Esophagus squamous epithelium (tissue), 5 donors: ENCODE measurements around the gene SLC39A5. TPM values are rescaled to one million over a fixed set of nuclear protein-coding genes. Genes with fewer than 3 reads are reported as not detected.

Source experiments
- DNase-seq: peaks from one replicate; lab custom pipeline; 2025; lab: John Stamatoyannopoulos, UW
- H3K27ac ChIP-seq, 4 donors: fragments of 200-600 bp; sonication (generic); one replicate each; pipeline ENCODE4 v1.5.1; 2016 to 2019; ENCODE audit warnings: mild to moderate bottlenecking in 1 of 4
- H3K27me3 ChIP-seq, 4 donors: fragments of 200-600 bp; sonication (generic); 1 replicate in 3 of 4; 2 replicates in 1 of 4; pipeline versions ENCODE4 v1.5.1 to v1.6.0; 2017 to 2021; ENCODE audit warnings: antibody characterized with exemption in 1 of 4
- H3K36me3 ChIP-seq, 3 donors: fragments of 200-600 bp; sonication (generic); one replicate each; pipeline ENCODE4 v1.5.1; 2016 to 2019
- H3K4me1 ChIP-seq, 3 donors: fragments of 200-600 bp; sonication (generic); one replicate each; pipeline ENCODE4 v1.5.1; 2017 to 2019
- H3K4me3 ChIP-seq, 4 donors: fragments of 200-600 bp; sonication (generic); 1 replicate in 3 of 4; 2 replicates in 1 of 4; pipeline ENCODE4 v1.5.1; 2016 to 2019; ENCODE audit warnings: mild to moderate bottlenecking in 2 of 4, moderate library complexity in 1 of 4
- H3K9me3 ChIP-seq, 3 donors: fragments of 200-600 bp; sonication (generic); one replicate each; pipeline ENCODE4 v1.5.1; 2016 to 2019
- POLR2A ChIP-seq, 4 donors: fragments of 450-650 bp; IDR thresholded peaks; one replicate each; pipeline ENCODE4 v1.6.1; 2017; ENCODE audit warnings: antibody characterized with exemption in 4 of 4, mild to moderate bottlenecking in 4 of 4, moderate library complexity in 3 of 4
- WGBS, 2 donors: methylation state at CpG; one replicate each; pipeline ENCODE4 v1.1.5; 2018; 5-methylcytosine and 5-hydroxymethylcytosine counted together
- intact Hi-C: fragments of 100-400 bp; cut with DNase I; formaldehyde crosslinking; loops from one replicate; pipeline ENCODE4 v1.15.0; 2022
- total RNA-seq, 4 donors: library from RNA; depleted of rRNA; stranded (reverse); fragments of >200 nt; gene quantifications; one replicate each; pipeline ENCODE4 v1.1.0, GENCODE V29; 2016
- TF ChIP-seq, protein P1 (sequence below), 6 experiments: fragments of 450-650 bp in 4 of 6; fragments of 200-600 bp in 2 of 6; sonication (generic) in 2 of 6; IDR thresholded peaks; one replicate each; pipeline ENCODE4 v1.5.1; 2016 to 2019; ENCODE audit warnings: antibody characterized with exemption in 6 of 6, mild to moderate bottlenecking in 4 of 6, moderate library complexity in 4 of 6
- donor health status: DM: yes; HTN: yes; CAD: no.

Gene SLC39A5
- total RNA-seq, 4 donors from 2014 or later: 1.1 TPM; not detected in 3

DNA sequence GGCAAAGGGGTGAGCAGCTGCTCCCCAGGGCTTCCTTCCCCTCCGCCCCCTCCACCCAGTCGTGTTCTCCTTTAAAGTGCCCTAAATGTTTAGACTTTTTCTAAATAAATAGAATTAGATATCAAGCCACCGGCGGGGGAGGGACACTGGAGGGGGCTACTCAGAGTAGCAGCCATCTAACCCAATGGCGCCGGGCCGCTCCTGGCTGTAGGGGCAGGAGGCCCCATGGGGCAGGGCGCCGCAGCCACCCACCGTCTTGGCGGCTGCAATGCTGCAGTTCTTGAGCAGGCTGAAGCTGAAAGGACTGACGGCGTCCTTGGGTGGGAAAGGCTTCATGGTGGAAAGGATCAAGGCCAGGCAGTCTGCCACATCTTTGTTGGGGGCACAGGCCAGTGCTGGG is 13.1 kb downstream of the SLC39A5 start:
- Histone ChIP-seq H3K27me3 (no peaks in the 10 kb centered on the region), H3K36me3 (peaks cover 29 to 100% (median 62%) of the 10 kb centered on the region in 3 donors), H3K9me3 (no peaks in the 10 kb centered on the region), H3K4me1 (no peaks in the 10 kb centered on the region), H3K4me3 (no peak overlapping the region), H3K27ac (no peak overlapping the region)
- DNase-seq: no peak
- TF ChIP-seq, protein P1, sequence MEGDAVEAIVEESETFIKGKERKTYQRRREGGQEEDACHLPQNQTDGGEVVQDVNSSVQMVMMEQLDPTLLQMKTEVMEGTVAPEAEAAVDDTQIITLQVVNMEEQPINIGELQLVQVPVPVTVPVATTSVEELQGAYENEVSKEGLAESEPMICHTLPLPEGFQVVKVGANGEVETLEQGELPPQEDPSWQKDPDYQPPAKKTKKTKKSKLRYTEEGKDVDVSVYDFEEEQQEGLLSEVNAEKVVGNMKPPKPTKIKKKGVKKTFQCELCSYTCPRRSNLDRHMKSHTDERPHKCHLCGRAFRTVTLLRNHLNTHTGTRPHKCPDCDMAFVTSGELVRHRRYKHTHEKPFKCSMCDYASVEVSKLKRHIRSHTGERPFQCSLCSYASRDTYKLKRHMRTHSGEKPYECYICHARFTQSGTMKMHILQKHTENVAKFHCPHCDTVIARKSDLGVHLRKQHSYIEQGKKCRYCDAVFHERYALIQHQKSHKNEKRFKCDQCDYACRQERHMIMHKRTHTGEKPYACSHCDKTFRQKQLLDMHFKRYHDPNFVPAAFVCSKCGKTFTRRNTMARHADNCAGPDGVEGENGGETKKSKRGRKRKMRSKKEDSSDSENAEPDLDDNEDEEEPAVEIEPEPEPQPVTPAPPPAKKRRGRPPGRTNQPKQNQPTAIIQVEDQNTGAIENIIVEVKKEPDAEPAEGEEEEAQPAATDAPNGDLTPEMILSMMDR (IDR thresholded peaks at IDR 0.05): no peak
- no peak for TF ChIP-seq POLR2A (IDR thresholded peaks at IDR 0.05)
- 20% methylated on average over 1 of the region's 13 CpGs; no CpG with 5 or more reads in 1 of the 2 donors for WGBS, 2 donors
- intact Hi-C loops: no loop called here

DNA sequence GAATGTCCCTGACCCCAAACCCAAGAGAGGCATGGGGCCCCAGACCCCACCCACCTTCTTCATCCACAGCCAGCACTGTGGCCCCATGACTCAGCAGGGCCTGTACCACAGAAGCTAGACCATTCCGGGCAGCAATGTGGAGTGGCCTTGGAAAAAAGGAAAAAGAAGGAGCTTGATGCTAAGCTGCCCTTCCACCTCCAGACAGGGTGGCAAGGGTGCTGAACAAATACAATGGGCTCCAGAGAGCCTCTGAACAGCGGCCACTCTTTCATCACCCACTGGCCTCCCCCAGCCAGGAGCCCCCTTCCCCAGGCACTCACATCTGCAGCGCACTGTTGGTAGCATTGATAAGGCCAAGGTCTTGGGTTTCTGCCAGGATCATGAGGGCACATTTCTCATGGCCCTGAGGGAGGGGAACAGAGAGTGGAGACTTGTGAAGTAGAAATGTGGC is 13.9 kb downstream of the SLC39A5 start:
- no peak for TF ChIP-seq POLR2A (IDR thresholded peaks at IDR 0.05)
- TF ChIP-seq, protein P1 (IDR thresholded peaks at IDR 0.05): no peak
- no peak overlapping the region for H3K27ac ChIP-seq
- intact Hi-C loops: no loop called here
- H3K4me1 ChIP-seq: no peaks in the 10 kb centered on the region
- H3K9me3 ChIP-seq: no peaks in the 10 kb centered on the region
- H3K4me3 ChIP-seq: no peak overlapping the region
- no peaks in the 10 kb centered on the region for H3K27me3 ChIP-seq
- 64 to 72% methylated on average over 3 of the region's 3 CpGs for WGBS, 2 donors
- H3K36me3 ChIP-seq: peaks cover 36 to 100% (median 70%) of the 10 kb centered on the region in 3 donors
- no peak for DNase-seq

DNA sequence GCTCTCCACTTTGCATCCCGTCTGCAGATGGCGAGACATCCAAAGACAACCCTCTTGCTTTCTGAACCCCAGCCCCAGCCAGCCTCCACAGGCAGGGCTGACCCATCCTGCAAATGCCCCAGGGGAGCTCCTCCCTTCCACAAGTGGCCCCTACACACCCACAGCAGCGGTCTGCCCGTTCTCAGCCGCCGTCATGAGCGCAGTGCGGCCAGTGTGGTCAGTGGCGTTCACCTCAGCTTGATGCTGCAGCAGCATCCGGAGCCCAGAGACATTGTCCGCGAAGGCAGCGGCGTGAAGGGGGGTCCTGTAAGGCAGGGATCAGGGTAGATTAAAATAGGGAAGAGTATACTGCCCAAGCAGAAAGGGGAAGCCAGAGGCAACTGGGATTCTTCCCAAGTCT is 14.6 kb downstream of the SLC39A5 start:
- Histone ChIP-seq H3K4me3 (no peak overlapping the region), H3K4me1 (no peaks in the 10 kb centered on the region), H3K27me3 (no peaks in the 10 kb centered on the region), H3K9me3 (no peaks in the 10 kb centered on the region), H3K36me3 (peaks cover 39 to 100% (median 73%) of the 10 kb centered on the region in 3 donors), H3K27ac (peak overlapping the region in 1 of 4 donors; percentile 5)
- 88 to 92% methylated on average over 2 to 8 of the region's 14 CpGs for WGBS, 2 donors
- intact Hi-C loops: no loop called here
- no peak for TF ChIP-seq POLR2A (IDR thresholded peaks at IDR 0.05)
- TF ChIP-seq, protein P1 (IDR thresholded peaks at IDR 0.05): no peak
- DNase-seq: no peak

DNA sequence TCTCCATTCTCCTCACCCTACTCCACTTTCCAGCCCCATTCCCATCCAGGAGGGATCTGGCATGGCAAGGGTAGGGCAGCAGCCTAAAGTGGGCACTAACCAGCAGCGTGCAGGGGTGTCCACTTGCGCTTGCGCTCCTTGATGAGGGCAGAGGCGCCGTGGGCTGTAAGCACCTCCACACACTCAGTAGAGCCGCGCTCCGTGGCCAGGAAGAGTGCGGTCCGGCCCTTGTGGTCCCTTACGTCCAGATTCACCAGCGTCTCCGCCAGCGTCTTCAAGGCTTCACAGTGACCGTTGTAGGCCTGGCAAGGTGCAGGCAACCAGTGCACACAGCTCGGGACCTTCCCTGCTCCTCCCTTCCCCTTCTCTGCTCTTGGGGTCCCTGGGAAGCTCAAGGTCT is 18.1 kb downstream of the SLC39A5 start:
- H3K4me1 ChIP-seq: no peaks in the 10 kb centered on the region
- TF ChIP-seq POLR2A (IDR thresholded peaks at IDR 0.05): no peak
- TF ChIP-seq, protein P1 (IDR thresholded peaks at IDR 0.05): no peak
- no peaks in the 10 kb centered on the region for H3K27me3 ChIP-seq
- no peak overlapping the region for H3K4me3 ChIP-seq
- peaks cover 44 to 100% (median 80%) of the 10 kb centered on the region in 3 donors for H3K36me3 ChIP-seq
- no peak overlapping the region for H3K27ac ChIP-seq
- intact Hi-C loops: no loop called here
- H3K9me3 ChIP-seq: no peaks in the 10 kb centered on the region
- DNase-seq: no peak
- WGBS, 2 donors: 94% methylated on average over 10 to 16 of the region's 16 CpGs

DNA sequence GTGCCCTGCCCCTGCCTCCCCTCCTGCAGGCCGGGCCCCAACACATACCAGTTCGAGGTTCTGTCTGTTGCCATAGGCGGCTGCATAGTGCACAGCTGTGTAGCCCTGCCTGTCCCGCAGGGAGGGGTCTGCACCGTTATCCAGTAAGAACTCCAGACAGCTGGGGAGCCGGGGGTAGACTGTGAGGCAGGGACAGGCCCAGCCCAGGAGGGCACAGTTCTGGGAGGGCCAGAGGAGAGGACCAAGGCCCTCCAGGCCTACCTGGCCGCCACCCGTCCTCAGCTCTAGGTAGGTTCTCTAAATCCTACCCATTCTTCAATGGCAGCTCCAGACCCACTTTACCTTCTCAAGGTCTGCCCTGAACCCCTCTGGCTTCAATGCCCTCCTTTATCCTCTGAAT is 18.9 kb downstream of the SLC39A5 start:
- DNase-seq: no peak
- Histone ChIP-seq H3K4me1 (no peaks in the 10 kb centered on the region), H3K9me3 (no peaks in the 10 kb centered on the region), H3K27ac (no peak overlapping the region), H3K4me3 (no peak overlapping the region), H3K27me3 (no peaks in the 10 kb centered on the region), H3K36me3 (peaks cover 44 to 100% (median 80%) of the 10 kb centered on the region in 3 donors)
- intact Hi-C loops: no loop called here
- WGBS, 2 donors: 93 to 96% methylated on average over 3 of the region's 8 CpGs
- TF ChIP-seq, protein P1 (IDR thresholded peaks at IDR 0.05): no peak
